NCI-H69 (cell line): ENCODE data around the gene UBE2N.
"Not testable (repeated sequence)": the region's sequence is repeated elsewhere in the genome, so short reads cannot be mapped to it uniquely, and the experiment has no call there.

Experiments used
- DNase-seq: peaks from one replicate; lab custom pipeline; 2025; lab: John Stamatoyannopoulos, UW

The UBE2N gene

GRCh38 chr12:93411060-93411459, 30.7 kb downstream of the UBE2N start:
- DNase-seq, result not testable (repeated sequence)

- not testable (repeated sequence) for DNase-seq
Measured at GRCh38 chr12:93409343-93410187, 32.2 kb downstream of the UBE2N start.

GRCh38 chr12:93408813-93409212, 32.9 kb downstream of the UBE2N start:
- no peak for DNase-seq

- DNase-seq, result no peak
Measured at GRCh38 chr12:93407963-93408283, 33.8 kb downstream of the UBE2N start.

- DNase-seq, result peak; percentile 42
Measured at GRCh38 chr12:93407054-93407962, 34.4 kb downstream of the UBE2N start.

GRCh38 chr12:93404961-93405849, 36.5 kb downstream of the UBE2N start:
- DNase-seq, result no peak

- DNase-seq, result no peak
Measured at GRCh38 chr12:93403988-93404803, 37.6 kb downstream of the UBE2N start.

GRCh38 chr12:93402333-93403311, 39.1 kb downstream of the UBE2N start:
- DNase-seq, result no peak

- not testable (repeated sequence) for DNase-seq
Measured at GRCh38 chr12:93399183-93399863, 42.4 kb downstream of the UBE2N start.

- DNase-seq, result no peak
Measured at GRCh38 chr12:93397412-93397811, 44.3 kb downstream of the UBE2N start.

GRCh38 chr12:93393425-93393824, 48.3 kb downstream of the UBE2N start:
- DNase-seq, result no peak

- DNase-seq, result no peak
Measured at GRCh38 chr12:93390549-93391297, 51.0 kb downstream of the UBE2N start.

- DNase-seq, result no peak
Measured at GRCh38 chr12:93390031-93390430, 51.7 kb downstream of the UBE2N start.

GRCh38 chr12:93387780-93388179, 54.0 kb downstream of the UBE2N start:
- DNase-seq, result no peak

GRCh38 chr12:93381976-93382437, 59.7 kb downstream of the UBE2N start:
- DNase-seq, result not testable (repeated sequence)

- peak; percentile 78 for DNase-seq
Measured at GRCh38 chr12:93381161-93381975, 60.4 kb downstream of the UBE2N start.

- DNase-seq, result peak; percentile 69
Measured at GRCh38 chr12:93380480-93381121, 61.1 kb downstream of the UBE2N start.
